HCT116 (cell line): Measurements from ENCODE around the gene RPL3. TPM values are rescaled to one million over a fixed set of nuclear protein-coding genes. Genes with fewer than 3 reads are reported as not detected.

Source experiments
- ATAC-seq: fragments of 200-7000 bp; cut with Tn5 transposase; 2 replicates; pipeline ENCODE4 v1.9.1; 2020; ENCODE audit warnings: mild to moderate bottlenecking, moderate library complexity
- BruUV-seq: library from RNA; stranded (reverse); fragments of 400-500 nt; replicated peaks from 2 replicates; lab custom pipeline; 2021; lab: Mats Ljungman, UMichigan
- CTCF ChIA-PET: fragments of 300-600 bp; sonication (Branson Sonifier 250); formaldehyde crosslinking; loops from one replicate; lab custom pipeline; 2021; ENCODE audit warnings: antibody characterized with exemption; lab: Charles Lee
- POLR2A ChIA-PET: fragments of 300-600, 350-600 bp; sonication (Branson Sonifier 250); formaldehyde crosslinking; loops from one replicate; lab custom pipeline; 2021; ENCODE audit warnings: antibody characterized with exemption; lab: Charles Lee
- RAD21 ChIA-PET, 2 experiments: fragments of 300-600 bp; sonication (Branson Sonifier 250); formaldehyde crosslinking; loops; one replicate each; lab custom pipeline; 2023; ENCODE audit warnings: low total read pairs in 2 of 2; ENCODE audit not compliant: uncharacterized antibody in 2 of 2, unreplicated experiment in 2 of 2, low non-redundant PET in 1 of 2; lab: Charles Lee
- DNase-seq: peaks from one replicate; pipeline ENCODE4 v3.0.0-alpha.2; 2010; ENCODE audit warnings: low read depth, low spot score
- H2AFZ ChIP-seq: fragments of 200-600 bp; shearing (Covaris generic), sonication (generic); 2 replicates; pipeline ENCODE4 v1.6.1; 2017; ENCODE audit warnings: low read depth, mixed run types, mixed read lengths, antibody characterized with exemption, low read length; ENCODE audit not compliant: poor library complexity, severe bottlenecking
- H3K27ac ChIP-seq: 2 replicates; pipeline ENCODE4 v1.5.1; 2012; ENCODE audit warnings: low read depth, low read length
- H3K27me3 ChIP-seq: fragments of 200-600 bp; sonication (generic); 2 replicates; pipeline ENCODE4 v1.6.1; 2016; ENCODE audit warnings: mixed run types, low read length, mixed read lengths; ENCODE audit not compliant: insufficient read depth
- H3K36me3 ChIP-seq, 2 experiments: fragments of 200-500 bp in 1 of 2; fragments of 200-600 bp in 1 of 2; sonication (Bioruptor generic) in 1 of 2; sonication (generic) in 1 of 2; 2 replicates each; pipeline versions ENCODE4 v1.5.1 to v1.6.1; 2014 to 2016; ENCODE audit warnings: low read length in 2 of 2, inconsistent platforms in 1 of 2, mixed read lengths in 1 of 2, mixed run types in 1 of 2; ENCODE audit not compliant: insufficient read depth in 2 of 2, control insufficient read depth in 1 of 2
- H3K4me1 ChIP-seq, 2 experiments: fragments of 200-600 bp in 1 of 2; sonication (generic) in 1 of 2; 2 replicates each; pipeline versions ENCODE4 v1.5.1 to v1.6.1; 2012 to 2017; ENCODE audit warnings: low read length in 2 of 2, inconsistent platforms in 1 of 2, mild to moderate bottlenecking in 1 of 2, mixed read lengths in 1 of 2, mixed run types in 1 of 2, moderate library complexity in 1 of 2; ENCODE audit not compliant: insufficient read depth in 2 of 2, control insufficient read depth in 1 of 2
- H3K4me2 ChIP-seq: fragments of 200-600 bp; sonication (generic); 2 replicates; pipeline ENCODE4 v1.6.1; 2017; ENCODE audit warnings: mixed run types, low read length, mixed read lengths
- H3K4me3 ChIP-seq, 2 experiments: fragments of 200-600 bp in 1 of 2; sonication (generic) in 1 of 2; replicated peaks in 1 of 2; 2 replicates each; pipeline ENCODE4 v1.5.1; 2011 to 2016; ENCODE audit warnings: low read length in 2 of 2, control low read depth in 1 of 2, low read depth in 1 of 2, mild to moderate bottlenecking in 1 of 2, mixed read lengths in 1 of 2, mixed run types in 1 of 2
- H3K79me2 ChIP-seq: fragments of 200-600 bp; sonication (generic); 2 replicates; pipeline ENCODE4 v1.6.1; 2017; ENCODE audit warnings: mild to moderate bottlenecking, mixed run types, low read length, moderate library complexity, mixed read lengths; ENCODE audit not compliant: insufficient read depth
- H3K9ac ChIP-seq: fragments of 200-600 bp; sonication (generic); 2 replicates; pipeline ENCODE4 v1.6.1; 2016; ENCODE audit warnings: low read length, mixed read lengths
- H3K9me2 ChIP-seq: fragments of 200-600 bp; sonication (generic), shearing (Covaris generic); 2 replicates; pipeline ENCODE4 v1.6.1; 2017; ENCODE audit warnings: mixed run types, mild to moderate bottlenecking, moderate library complexity; ENCODE audit not compliant: insufficient read depth
- H3K9me3 ChIP-seq, 2 experiments: fragments of 200-500 bp in 1 of 2; fragments of 200-600 bp in 1 of 2; sonication (Bioruptor generic) in 1 of 2; sonication (generic) in 1 of 2; 2 replicates each; pipeline ENCODE4 v1.6.1; 2014 to 2017; ENCODE audit warnings: low read length in 2 of 2, mixed read lengths in 2 of 2, inconsistent platforms in 1 of 2, low read depth in 1 of 2, mild to moderate bottlenecking in 1 of 2, mixed run types in 1 of 2, moderate library complexity in 1 of 2; ENCODE audit not compliant: control insufficient read depth in 1 of 2, insufficient read depth in 1 of 2
- H4K20me1 ChIP-seq: fragments of 200-600 bp; sonication (generic), shearing (Covaris generic); 2 replicates; pipeline ENCODE4 v1.6.1; 2017; ENCODE audit warnings: mixed run types, mild to moderate bottlenecking, moderate library complexity; ENCODE audit not compliant: insufficient read depth
- EGR1 ChIP-seq: IDR thresholded peaks from 2 replicates; pipeline ENCODE4 v1.6.1; 2012; ENCODE audit warnings: low read depth
- EZH2 ChIP-seq: fragments of 200-600 bp; sonication (generic); IDR thresholded peaks from 2 replicates; pipeline ENCODE4 v1.6.1; 2017; ENCODE audit warnings: antibody characterized with exemption, mixed run types
- JUND ChIP-seq: IDR thresholded peaks from 2 replicates; pipeline ENCODE4 v1.6.1; 2012
- POLR2A ChIP-seq: IDR thresholded peaks from 2 replicates; pipeline ENCODE4 v1.7.0; 2011; ENCODE audit warnings: borderline replicate concordance; ENCODE audit not compliant: insufficient read depth, insufficient read length; ENCODE audit errors: extremely low read depth
- TCF7L2 ChIP-seq: IDR thresholded peaks from 2 replicates; pipeline ENCODE4 v1.7.0; 2011; ENCODE audit warnings: borderline replicate concordance, inconsistent platforms; ENCODE audit not compliant: insufficient read depth, insufficient read length; ENCODE audit errors: extremely low read depth
- ZBTB33 ChIP-seq: IDR thresholded peaks from 2 replicates; pipeline ENCODE4 v1.6.1; 2011; ENCODE audit warnings: mild to moderate bottlenecking, low read length, moderate library complexity; ENCODE audit not compliant: insufficient replicate concordance; ENCODE audit errors: extremely low read depth
- intact Hi-C: fragments of 100-400 bp; cut with micrococcal nuclease; formaldehyde crosslinking; loops from 2 replicates; pipeline ENCODE4 v1.10.0; 2022
- total RNA-seq: library from RNA; stranded (reverse); gene quantifications from one replicate; pipeline ENCODE4 v1.2.1, GENCODE V29; 2021; ENCODE audit not compliant: unreplicated experiment

RPL3 gene
- total RNA-seq, 1 experiment from 2014 or later, result 2,966 TPM

- no peaks in the 10 kb centered on the region for H3K9me3 ChIP-seq
- no peak for TF ChIP-seq POLR2A
- TF ChIP-seq JUND, result no peak
- TF ChIP-seq EGR1, result no peak
- no peak for TF ChIP-seq EZH2
- TF ChIP-seq, all 23 proteins: peak for 0
- no peak overlapping the region for H3K4me3 ChIP-seq
Observed at GRCh38 chr22:39270792-39271191, 48.6 kb downstream of the RPL3 start.

GRCh38 chr22:39270280-39270679 lies 49.1 kb downstream of the RPL3 start:
- H2AFZ ChIP-seq, result no peak overlapping the region
- H3K27ac ChIP-seq, result no peak overlapping the region
- no TSS peak for BruUV-seq
- H3K79me2 ChIP-seq, result no peaks in the 10 kb centered on the region
- RAD21 ChIA-PET, result no interaction called here
- DNase-seq (no peak), ATAC-seq (no peak)
- intact Hi-C loops, result no loop called here
- POLR2A ChIA-PET, result no interaction called here
- no peaks in the 10 kb centered on the region for H3K9me2 ChIP-seq
- no peaks in the 10 kb centered on the region for H3K9me3 ChIP-seq
- no peak overlapping the region for H3K9ac ChIP-seq
- CTCF ChIA-PET, result no interaction called here
- no peaks in the 10 kb centered on the region for H4K20me1 ChIP-seq
- TF ChIP-seq TCF7L2, result no peak
- no peak for TF ChIP-seq ZBTB33
- no peak overlapping the region for H3K4me3 ChIP-seq
- H3K27me3 ChIP-seq, result no peaks in the 10 kb centered on the region
- H3K36me3 ChIP-seq, result no peaks in the 10 kb centered on the region
- no peak overlapping the region for H3K4me2 ChIP-seq
- peaks cover 2 to 12% of the 10 kb centered on the region in 2 experiments; a peak in 3 of 4 replicates for H3K4me1 ChIP-seq

More at GRCh38 chr22:39270792-39271191, 48.6 kb downstream of the RPL3 start:
- RAD21 ChIA-PET, result no interaction called here
- ATAC-seq (no peak), DNase-seq (no peak)
- CTCF ChIA-PET, result no interaction called here
- no peaks in the 10 kb centered on the region for H4K20me1 ChIP-seq
- no peaks in the 10 kb centered on the region for H3K9me2 ChIP-seq
- H3K27me3 ChIP-seq, result no peaks in the 10 kb centered on the region
- no TSS peak for BruUV-seq
- no peak overlapping the region for H2AFZ ChIP-seq
- no peak overlapping the region for H3K9ac ChIP-seq
- H3K79me2 ChIP-seq, result no peaks in the 10 kb centered on the region
- intact Hi-C loops, result no loop called here
- H3K4me1 ChIP-seq, result peaks cover 2 to 12% of the 10 kb centered on the region in 2 experiments; a peak in 3 of 4 replicates
- POLR2A ChIA-PET, result no interaction called here
- no peak overlapping the region for H3K4me2 ChIP-seq
- no peaks in the 10 kb centered on the region for H3K36me3 ChIP-seq
- no peak overlapping the region for H3K27ac ChIP-seq
